DMS153 (cell line): ENCODE measurements around the gene ZEB1.
"Not testable (repeated sequence)": the region's sequence is repeated elsewhere in the genome, so short reads cannot be mapped to it uniquely, and the experiment has no call there.

Experiments used
- DNase-seq: peaks from one replicate; lab custom pipeline; 2025; lab: John Stamatoyannopoulos, UW

Gene ZEB1

DNA sequence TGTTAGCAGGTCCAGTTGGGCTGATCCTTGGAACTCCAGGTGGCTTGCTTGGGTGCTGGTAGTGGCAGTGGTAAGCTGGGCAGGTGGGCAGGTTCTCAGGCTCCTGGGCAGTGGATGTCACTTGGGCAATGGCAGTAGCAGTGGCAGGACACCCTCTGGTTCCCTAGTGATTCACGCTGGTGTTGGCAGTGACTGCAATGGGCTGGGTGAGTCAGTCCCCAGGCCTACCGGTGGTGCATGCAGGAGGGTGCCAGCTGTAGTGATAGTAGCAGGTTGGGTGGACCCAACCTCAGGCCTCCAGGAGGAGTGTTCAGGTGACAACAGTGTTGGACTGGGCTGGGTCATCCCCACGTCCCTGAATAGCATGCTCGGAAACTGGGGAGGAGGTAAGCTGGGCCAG is 189.2 kb downstream of the ZEB1 start:
- no peak for DNase-seq

DNA sequence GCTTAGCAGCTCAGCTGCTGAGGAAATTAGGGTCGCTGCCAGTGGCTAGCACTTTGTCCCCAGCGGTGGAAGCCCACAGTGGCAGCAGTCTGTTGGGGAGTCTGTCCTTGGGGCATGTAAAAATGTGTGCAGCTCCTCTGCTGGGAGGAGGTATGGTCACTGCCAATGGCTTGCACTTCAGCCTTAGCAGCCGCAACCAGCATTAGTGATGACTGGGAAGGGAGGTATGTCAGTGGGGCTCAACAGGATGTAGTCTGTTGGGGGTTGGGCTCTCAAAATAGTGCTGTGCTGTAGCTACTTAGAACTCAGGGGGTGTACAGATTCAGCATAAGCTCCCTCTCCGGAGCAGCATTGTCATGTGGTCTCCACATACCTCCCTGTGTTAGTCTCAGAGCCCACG is 189.9 kb downstream of the ZEB1 start:
- no peak for DNase-seq

DNA sequence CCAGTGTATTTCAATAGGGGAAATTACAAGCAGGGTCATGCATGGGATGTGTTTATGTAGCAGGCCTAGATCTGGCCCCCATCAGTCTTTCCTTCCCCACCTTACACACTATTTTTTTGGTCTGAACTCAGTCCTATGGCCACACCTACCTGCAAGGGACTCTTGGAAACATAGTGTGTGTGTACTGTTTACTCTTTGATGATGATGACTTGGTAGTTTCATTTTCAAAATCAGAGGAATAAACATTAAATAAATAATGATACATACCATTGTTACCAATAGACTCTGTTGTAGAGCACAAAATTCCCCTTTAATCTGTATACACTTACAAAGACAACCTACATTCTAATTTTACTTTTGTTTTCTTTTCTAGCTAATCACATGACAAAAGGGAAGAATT is 191.0 kb downstream of the ZEB1 start:
- no peak for DNase-seq

DNA sequence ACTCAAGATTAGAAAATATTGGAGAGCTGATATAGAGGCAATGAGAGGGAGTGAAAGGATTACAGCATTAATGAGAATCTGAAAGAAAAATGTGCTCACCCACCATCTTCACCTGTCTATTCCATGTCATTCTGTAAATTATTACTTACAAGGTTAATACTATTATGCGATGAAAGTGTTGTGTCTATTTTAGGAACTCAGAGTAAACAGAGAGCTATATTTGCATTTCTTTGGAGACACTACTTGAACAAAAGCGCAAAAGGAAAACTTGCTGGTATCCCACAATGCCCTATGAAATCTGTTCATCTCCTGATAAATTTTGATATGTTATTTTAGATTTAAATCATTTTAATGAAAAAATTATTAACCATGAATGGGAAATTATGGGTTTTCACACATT is 196.1 kb downstream of the ZEB1 start:
- no peak for DNase-seq

DNA sequence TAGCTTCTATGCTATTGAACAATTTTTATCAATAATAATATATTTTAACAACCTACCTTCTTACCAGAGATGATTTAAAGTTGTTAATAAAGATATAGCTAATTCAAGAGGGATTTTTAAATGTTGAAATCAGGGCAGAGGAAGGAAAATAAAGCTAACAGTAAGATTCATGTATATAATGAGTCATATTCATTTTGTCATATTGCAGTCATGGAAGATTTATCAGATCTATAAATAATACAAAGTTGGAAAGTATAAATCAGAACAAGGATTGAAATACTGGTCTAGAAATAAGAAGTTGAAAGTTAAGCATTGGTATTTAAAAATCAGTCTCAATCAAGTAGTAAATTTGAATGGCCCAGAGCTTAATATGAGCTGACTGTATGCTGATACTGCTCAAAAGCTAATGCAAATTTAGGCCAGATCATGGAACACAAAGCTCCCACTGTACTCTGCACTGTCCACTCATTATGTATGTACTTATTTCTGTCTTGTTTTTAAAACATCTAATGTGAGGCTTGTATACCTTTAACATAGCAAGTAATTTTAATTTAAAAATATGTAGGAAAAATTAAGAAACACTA is 196.9 kb downstream of the ZEB1 start:
- DNase-seq, result no peak

DNA sequence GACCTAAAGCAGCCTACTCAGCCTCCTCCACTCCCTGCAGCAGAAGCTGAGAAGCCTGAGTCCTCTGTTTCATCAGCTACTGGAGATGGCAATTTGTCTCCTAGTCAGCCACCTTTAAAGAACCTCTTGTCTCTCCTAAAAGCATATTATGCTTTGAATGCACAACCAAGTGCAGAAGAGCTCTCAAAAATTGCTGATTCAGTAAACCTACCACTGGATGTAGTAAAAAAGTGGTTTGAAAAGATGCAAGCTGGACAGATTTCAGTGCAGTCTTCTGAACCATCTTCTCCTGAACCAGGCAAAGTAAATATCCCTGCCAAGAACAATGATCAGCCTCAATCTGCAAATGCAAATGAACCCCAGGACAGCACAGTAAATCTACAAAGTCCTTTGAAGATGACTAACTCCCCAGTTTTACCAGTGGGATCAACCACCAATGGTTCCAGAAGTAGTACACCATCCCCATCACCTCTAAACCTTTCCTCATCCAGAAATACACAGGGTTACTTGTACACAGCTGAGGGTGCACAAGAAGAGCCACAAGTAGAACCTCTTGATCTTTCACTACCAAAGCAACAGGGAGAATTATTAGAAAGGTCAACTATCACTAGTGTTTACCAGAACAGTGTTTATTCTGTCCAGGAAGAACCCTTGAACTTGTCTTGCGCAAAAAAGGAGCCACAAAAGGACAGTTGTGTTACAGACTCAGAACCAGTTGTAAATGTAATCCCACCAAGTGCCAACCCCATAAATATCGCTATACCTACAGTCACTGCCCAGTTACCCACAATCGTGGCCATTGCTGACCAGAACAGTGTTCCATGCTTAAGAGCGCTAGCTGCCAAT is 202.2 kb downstream of the ZEB1 start:
- DNase-seq, result no peak

DNA sequence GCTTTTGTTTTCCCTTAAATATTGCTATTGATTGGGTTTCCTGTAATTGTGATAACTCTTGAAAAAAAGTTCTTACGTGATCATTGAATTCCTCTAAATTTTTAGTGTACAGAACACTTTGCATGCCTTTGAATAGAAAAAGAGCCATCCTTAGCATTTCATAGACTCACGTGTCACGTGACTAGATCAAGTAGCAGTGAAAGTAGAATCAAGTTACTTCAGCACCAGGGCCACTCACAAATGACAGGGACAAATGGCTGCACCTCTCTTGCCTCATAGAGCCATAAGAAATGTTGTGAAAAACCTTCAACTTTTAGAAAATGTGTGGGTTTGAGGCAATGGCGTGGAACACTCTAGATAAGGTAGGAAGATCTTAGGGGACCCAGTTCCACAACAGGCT is 203.8 kb downstream of the ZEB1 start:
- no peak for DNase-seq

DNA sequence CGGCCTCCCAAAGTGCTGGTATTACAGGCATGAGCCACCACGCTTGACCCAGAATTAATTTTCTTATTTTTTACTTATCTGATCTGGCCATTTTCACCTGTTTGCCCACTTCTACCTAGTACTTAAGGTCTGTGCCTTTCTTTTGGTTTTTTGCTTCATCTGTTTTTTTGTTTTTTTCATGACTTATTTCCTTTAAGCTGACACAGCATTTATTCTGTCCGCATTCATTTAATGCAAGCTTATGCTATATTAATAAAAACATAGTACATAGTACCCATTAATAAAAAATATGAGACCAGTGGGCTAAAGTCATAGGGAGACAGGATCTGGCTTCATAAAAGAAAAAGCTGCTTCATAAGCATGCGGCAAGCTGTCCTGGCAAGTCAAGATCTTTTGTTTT is 205.4 kb downstream of the ZEB1 start:
- DNase-seq, result no peak

DNA sequence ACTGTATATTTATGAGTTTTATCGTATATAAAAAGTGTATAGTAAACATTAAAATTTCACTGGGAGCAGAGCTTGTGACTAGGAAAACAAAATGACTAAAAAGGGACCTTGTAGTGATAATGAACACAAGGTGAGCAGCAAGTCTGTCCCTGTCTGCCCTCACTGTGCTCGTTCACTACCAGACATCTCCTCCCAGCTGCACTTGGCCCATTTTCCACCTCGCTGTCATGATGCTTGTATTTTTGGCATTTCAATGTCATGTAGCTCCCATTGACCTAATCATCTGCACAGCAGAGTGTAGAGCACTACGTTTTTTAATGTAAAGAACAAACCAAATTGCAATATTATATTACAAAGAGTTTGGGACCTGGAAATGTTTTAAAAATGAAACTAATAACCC is 207.2 kb downstream of the ZEB1 start:
- no peak for DNase-seq

DNA sequence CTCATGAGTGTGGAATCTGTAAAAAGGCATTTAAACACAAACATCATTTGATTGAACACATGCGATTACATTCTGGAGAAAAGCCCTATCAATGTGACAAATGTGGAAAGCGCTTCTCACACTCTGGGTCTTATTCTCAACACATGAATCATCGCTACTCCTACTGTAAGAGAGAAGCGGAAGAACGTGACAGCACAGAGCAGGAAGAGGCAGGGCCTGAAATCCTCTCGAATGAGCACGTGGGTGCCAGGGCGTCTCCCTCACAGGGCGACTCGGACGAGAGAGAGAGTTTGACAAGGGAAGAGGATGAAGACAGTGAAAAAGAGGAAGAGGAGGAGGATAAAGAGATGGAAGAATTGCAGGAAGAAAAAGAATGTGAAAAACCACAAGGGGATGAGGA is 207.7 kb downstream of the ZEB1 start:
- no peak for DNase-seq

DNA sequence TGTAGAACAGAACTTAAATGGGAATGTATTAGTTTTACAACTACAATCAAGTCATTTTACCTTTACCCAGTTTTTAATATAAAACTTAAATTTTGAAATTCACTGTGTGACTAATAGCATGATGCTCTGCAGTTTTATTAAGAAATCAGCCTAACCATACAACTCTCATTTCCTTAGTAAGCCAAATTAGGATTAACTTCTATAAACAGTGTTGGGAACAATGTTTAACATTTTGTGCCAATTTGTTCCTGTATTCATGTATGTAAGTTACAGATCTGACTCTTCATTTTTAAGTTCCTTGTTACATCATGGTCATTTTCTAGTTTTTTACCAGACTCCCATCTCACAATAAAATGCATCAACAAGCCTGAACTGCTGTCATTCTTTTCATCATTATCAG is 209.8 kb downstream of the ZEB1 start:
- DNase-seq, result no peak

DNA sequence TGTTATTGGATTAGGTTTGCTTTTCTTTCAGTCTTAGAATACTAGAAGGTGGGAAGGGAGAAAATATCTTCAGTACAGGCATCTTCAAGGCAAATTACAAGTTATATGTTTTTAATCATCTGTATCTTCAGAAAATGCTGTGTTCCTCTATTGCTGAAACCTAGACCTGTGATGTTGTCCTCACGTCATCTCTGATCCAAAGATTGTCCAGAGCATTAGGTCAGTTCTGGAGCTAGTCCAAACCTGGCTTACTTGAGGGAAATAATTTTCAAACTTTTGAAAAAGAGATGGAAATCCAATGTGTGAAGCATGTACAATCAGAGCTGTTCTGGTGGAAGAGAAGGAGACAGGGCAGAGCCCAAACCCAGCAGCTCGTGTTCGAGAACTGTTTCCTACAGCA is 217.3 kb downstream of the ZEB1 start:
- DNase-seq, result no peak

DNA sequence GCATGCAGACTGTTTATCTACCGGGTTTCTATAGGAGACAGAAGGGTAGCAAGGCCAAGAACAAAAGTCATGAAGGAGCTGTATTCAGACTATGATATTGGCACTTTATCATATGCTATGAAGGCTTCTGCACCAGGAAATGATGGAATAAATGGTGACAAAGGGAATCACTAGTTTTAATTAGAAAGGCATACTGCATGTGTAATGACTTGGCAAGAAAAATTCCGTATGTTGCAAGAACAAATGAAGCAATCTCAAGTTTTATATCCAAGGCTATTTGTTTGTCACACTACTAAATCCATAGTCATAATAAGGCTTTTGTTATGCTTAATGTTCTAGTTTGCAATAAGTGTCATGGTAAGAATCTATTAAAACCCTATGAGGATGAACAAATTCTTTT is 230.9 kb downstream of the ZEB1 start:
- no peak for DNase-seq

DNA sequence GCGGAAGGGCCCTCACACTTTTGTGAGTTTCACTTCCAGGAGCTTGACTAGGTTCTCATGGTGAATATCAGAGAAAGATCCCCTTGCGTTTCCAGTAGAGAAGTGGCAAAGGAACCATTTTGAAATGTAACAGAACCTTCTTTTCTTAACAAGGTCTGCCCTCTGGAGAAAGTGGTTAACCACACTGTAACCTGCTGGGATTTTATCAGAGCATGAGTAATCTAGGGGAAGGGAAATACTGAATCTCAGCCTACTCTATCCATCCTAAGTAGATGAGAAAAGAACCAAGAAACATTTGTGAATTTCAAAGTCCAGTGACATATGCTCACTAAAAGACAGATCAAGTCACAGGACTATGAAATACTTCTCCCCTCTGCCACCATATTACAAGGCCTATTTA is 235.5 kb downstream of the ZEB1 start:
- DNase-seq, result no peak

DNA sequence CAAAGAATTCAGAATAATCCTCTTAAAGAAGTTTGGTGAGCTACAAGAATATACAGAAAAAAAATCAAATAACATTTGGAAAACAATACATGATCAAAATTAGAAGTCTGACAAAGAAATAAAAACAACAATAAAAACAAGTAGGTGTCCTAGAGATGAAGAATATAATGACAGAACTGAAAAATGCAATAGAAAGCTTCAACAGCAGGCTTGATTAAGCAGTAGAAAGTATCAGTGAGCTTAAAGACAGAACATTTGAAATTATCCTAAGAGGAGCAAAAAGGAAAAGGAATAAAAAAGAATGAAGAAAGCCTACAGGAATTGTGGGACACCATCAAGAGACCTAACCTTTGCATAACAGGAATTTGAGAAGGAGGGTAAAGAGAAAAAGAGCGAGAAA is 238.8 kb downstream of the ZEB1 start:
- no peak for DNase-seq

DNA sequence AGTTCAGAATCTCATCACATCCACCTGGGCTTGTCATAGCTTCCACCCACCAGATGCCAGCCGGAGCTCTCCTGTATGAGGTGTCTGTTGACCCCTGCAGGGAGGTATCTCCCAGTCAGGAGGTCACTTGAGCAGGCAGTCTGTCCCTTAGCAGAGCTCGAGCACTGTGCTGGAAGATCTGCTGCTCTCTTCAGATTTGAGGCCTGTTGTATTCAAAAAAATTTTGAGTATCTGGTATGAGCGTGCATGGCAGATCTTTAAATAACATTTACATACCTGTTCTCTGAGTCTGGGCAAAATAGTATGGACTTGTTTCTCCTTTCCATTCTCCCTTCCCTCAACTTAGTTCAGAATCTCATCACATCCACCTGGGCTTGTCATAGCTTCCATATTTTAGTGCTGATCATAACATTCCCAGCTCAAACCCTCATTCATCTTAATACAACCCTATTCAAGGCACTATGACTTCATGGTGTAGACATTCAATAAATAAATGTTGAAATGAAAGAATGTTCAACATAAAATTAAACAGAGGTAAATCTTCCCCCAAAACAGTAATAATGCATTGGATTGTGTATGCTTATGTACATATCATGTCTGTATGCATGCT is 249.3 kb downstream of the ZEB1 start:
- DNase-seq, result not testable (repeated sequence)

DNA sequence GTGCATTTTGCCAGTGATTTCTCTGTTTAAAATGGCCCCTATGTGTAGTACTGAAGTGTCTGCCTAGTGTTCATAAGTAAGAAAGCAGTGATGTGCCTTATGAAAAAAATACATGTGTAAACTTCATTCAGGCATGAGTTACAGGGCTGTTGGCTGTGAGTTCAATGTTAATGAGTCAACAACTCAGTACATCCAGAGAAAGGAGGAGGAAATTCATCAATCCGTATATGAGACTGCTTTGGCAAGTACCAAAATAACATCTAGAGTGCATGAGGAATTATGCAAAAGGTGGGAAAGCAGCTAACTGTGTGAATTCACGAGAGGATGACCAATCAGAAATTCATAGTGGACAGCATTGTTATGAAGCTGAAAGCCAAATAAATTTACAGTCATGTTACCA is 255.6 kb downstream of the ZEB1 start:
- no peak for DNase-seq

DNA sequence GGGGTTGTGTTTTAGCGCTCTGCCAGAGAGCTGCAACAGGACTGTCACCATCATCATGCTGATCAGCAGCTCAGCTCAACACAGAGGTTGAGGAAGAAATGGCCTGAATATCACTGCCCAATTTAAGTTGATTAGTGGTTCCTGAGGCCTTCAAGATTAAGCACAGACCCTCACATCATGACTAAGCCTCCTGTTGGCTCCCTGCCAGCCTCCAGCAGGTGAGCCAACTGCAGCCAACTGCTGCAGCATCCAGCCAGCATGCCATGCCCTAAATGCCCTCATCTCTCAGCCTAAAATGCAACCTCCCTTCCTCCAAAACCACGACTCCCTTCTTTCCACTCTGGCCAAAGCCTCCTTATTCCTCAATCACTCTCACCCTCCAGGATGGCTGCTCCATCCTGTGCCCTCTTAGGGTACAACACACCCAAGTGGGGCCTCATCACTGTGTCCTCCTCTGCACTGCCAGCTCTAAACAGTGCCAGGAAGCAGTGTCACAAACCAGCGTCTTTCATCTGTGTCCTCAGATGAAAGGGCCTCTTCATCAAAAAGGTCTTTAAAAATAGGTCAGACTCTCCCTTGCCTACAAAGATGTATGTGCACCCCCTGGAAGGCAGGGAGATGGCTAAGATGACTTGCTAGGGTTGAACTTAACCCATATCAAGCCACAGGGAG is 259.3 kb downstream of the ZEB1 start:
- DNase-seq, result no peak

DNA sequence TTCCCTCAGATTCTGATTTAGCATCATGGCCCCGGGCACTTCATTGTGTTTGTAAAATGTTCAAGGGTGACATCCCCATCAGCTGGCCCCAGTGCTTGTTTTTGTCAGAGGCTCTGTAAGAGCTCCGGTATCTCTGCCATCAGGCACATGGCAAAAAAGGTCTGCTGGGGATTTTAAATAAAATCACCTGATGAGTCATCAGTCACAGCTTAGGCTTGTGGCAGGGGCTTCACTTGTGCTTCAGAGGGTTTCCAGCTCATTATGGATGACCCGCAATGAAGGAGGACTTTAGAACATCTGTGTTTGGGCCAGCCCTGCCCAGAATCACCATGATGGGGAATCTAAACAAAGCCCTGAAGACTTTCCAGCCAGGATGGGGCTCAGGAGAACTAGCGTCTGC is 259.9 kb downstream of the ZEB1 start:
- DNase-seq, result no peak
